HCT116 (cell line): ENCODE data around the gene FAM193A. TPM values are rescaled to one million over a fixed set of nuclear protein-coding genes. Genes with fewer than 3 reads are reported as not detected.

ENCODE experiments used
- ATAC-seq: fragments of 200-7000 bp; cut with Tn5 transposase; 2 replicates; pipeline ENCODE4 v1.9.1; 2020; ENCODE audit warnings: mild to moderate bottlenecking, moderate library complexity
- BruUV-seq: library from RNA; stranded (reverse); fragments of 400-500 nt; replicated peaks from 2 replicates; lab custom pipeline; 2021; lab: Mats Ljungman, UMichigan
- CTCF ChIA-PET: fragments of 300-600 bp; sonication (Branson Sonifier 250); formaldehyde crosslinking; loops from one replicate; lab custom pipeline; 2021; ENCODE audit warnings: antibody characterized with exemption; lab: Charles Lee
- POLR2A ChIA-PET: fragments of 300-600, 350-600 bp; sonication (Branson Sonifier 250); formaldehyde crosslinking; loops from one replicate; lab custom pipeline; 2021; ENCODE audit warnings: antibody characterized with exemption; lab: Charles Lee
- RAD21 ChIA-PET, 2 experiments: fragments of 300-600 bp; sonication (Branson Sonifier 250); formaldehyde crosslinking; loops; one replicate each; lab custom pipeline; 2023; ENCODE audit warnings: low total read pairs in 2 of 2; ENCODE audit not compliant: uncharacterized antibody in 2 of 2, unreplicated experiment in 2 of 2, low non-redundant PET in 1 of 2; lab: Charles Lee
- DNase-seq: peaks from one replicate; pipeline ENCODE4 v3.0.0-alpha.2; 2010; ENCODE audit warnings: low read depth, low spot score
- H2AFZ ChIP-seq: fragments of 200-600 bp; shearing (Covaris generic), sonication (generic); 2 replicates; pipeline ENCODE4 v1.6.1; 2017; ENCODE audit warnings: low read depth, mixed run types, mixed read lengths, antibody characterized with exemption, low read length; ENCODE audit not compliant: poor library complexity, severe bottlenecking
- H3K27ac ChIP-seq: 2 replicates; pipeline ENCODE4 v1.5.1; 2012; ENCODE audit warnings: low read depth, low read length
- H3K27me3 ChIP-seq: fragments of 200-600 bp; sonication (generic); 2 replicates; pipeline ENCODE4 v1.6.1; 2016; ENCODE audit warnings: mixed run types, low read length, mixed read lengths; ENCODE audit not compliant: insufficient read depth
- H3K36me3 ChIP-seq, 2 experiments: fragments of 200-500 bp in 1 of 2; fragments of 200-600 bp in 1 of 2; sonication (Bioruptor generic) in 1 of 2; sonication (generic) in 1 of 2; 2 replicates each; pipeline versions ENCODE4 v1.5.1 to v1.6.1; 2014 to 2016; ENCODE audit warnings: low read length in 2 of 2, inconsistent platforms in 1 of 2, mixed read lengths in 1 of 2, mixed run types in 1 of 2; ENCODE audit not compliant: insufficient read depth in 2 of 2, control insufficient read depth in 1 of 2
- H3K4me1 ChIP-seq, 2 experiments: fragments of 200-600 bp in 1 of 2; sonication (generic) in 1 of 2; 2 replicates each; pipeline versions ENCODE4 v1.5.1 to v1.6.1; 2012 to 2017; ENCODE audit warnings: low read length in 2 of 2, inconsistent platforms in 1 of 2, mild to moderate bottlenecking in 1 of 2, mixed read lengths in 1 of 2, mixed run types in 1 of 2, moderate library complexity in 1 of 2; ENCODE audit not compliant: insufficient read depth in 2 of 2, control insufficient read depth in 1 of 2
- H3K4me2 ChIP-seq: fragments of 200-600 bp; sonication (generic); 2 replicates; pipeline ENCODE4 v1.6.1; 2017; ENCODE audit warnings: mixed run types, low read length, mixed read lengths
- H3K4me3 ChIP-seq, 2 experiments: fragments of 200-600 bp in 1 of 2; sonication (generic) in 1 of 2; replicated peaks in 1 of 2; 2 replicates each; pipeline ENCODE4 v1.5.1; 2011 to 2016; ENCODE audit warnings: low read length in 2 of 2, control low read depth in 1 of 2, low read depth in 1 of 2, mild to moderate bottlenecking in 1 of 2, mixed read lengths in 1 of 2, mixed run types in 1 of 2
- H3K79me2 ChIP-seq: fragments of 200-600 bp; sonication (generic); 2 replicates; pipeline ENCODE4 v1.6.1; 2017; ENCODE audit warnings: mild to moderate bottlenecking, mixed run types, low read length, moderate library complexity, mixed read lengths; ENCODE audit not compliant: insufficient read depth
- H3K9ac ChIP-seq: fragments of 200-600 bp; sonication (generic); 2 replicates; pipeline ENCODE4 v1.6.1; 2016; ENCODE audit warnings: low read length, mixed read lengths
- H3K9me2 ChIP-seq: fragments of 200-600 bp; sonication (generic), shearing (Covaris generic); 2 replicates; pipeline ENCODE4 v1.6.1; 2017; ENCODE audit warnings: mixed run types, mild to moderate bottlenecking, moderate library complexity; ENCODE audit not compliant: insufficient read depth
- H3K9me3 ChIP-seq, 2 experiments: fragments of 200-500 bp in 1 of 2; fragments of 200-600 bp in 1 of 2; sonication (Bioruptor generic) in 1 of 2; sonication (generic) in 1 of 2; 2 replicates each; pipeline ENCODE4 v1.6.1; 2014 to 2017; ENCODE audit warnings: low read length in 2 of 2, mixed read lengths in 2 of 2, inconsistent platforms in 1 of 2, low read depth in 1 of 2, mild to moderate bottlenecking in 1 of 2, mixed run types in 1 of 2, moderate library complexity in 1 of 2; ENCODE audit not compliant: control insufficient read depth in 1 of 2, insufficient read depth in 1 of 2
- H4K20me1 ChIP-seq: fragments of 200-600 bp; sonication (generic), shearing (Covaris generic); 2 replicates; pipeline ENCODE4 v1.6.1; 2017; ENCODE audit warnings: mixed run types, mild to moderate bottlenecking, moderate library complexity; ENCODE audit not compliant: insufficient read depth
- ATF3 ChIP-seq: IDR thresholded peaks from 2 replicates; pipeline ENCODE4 v1.6.1; 2012
- CBX3 ChIP-seq: IDR thresholded peaks from 2 replicates; pipeline ENCODE4 v1.6.1; 2012; ENCODE audit warnings: low read depth
- CTCF ChIP-seq, 3 experiments: fragments of 200-600 bp in 1 of 3; sonication (generic) in 1 of 3; IDR thresholded peaks in 2 of 3; conservative IDR thresholded peaks in 1 of 3; 2 replicates each; pipeline ENCODE4 v1.5.1; 2012 to 2017; ENCODE audit warnings: low read depth in 2 of 3, low read length in 2 of 3, antibody characterized with exemption in 1 of 3, borderline replicate concordance in 1 of 3, control low read depth in 1 of 3, mild to moderate bottlenecking in 1 of 3, mixed read lengths in 1 of 3, mixed run types in 1 of 3, moderate library complexity in 1 of 3; ENCODE audit not compliant: insufficient read depth in 1 of 3
- EGR1 ChIP-seq: IDR thresholded peaks from 2 replicates; pipeline ENCODE4 v1.6.1; 2012; ENCODE audit warnings: low read depth
- ELF1 ChIP-seq: IDR thresholded peaks from 2 replicates; pipeline ENCODE4 v1.6.1; 2012; ENCODE audit warnings: low read depth, borderline replicate concordance
- EZH2 ChIP-seq: fragments of 200-600 bp; sonication (generic); IDR thresholded peaks from 2 replicates; pipeline ENCODE4 v1.6.1; 2017; ENCODE audit warnings: antibody characterized with exemption, mixed run types
- EZH2phosphoT487 ChIP-seq: fragments of 200-600 bp; IDR thresholded peaks from 2 replicates; pipeline ENCODE4 v1.6.1; 2018; ENCODE audit warnings: antibody characterized with exemption, borderline replicate concordance
- MAX ChIP-seq: IDR thresholded peaks from 2 replicates; pipeline ENCODE4 v1.6.1; 2012
- POLR2A ChIP-seq: IDR thresholded peaks from 2 replicates; pipeline ENCODE4 v1.7.0; 2011; ENCODE audit warnings: borderline replicate concordance; ENCODE audit not compliant: insufficient read depth, insufficient read length; ENCODE audit errors: extremely low read depth
- POLR2AphosphoS5 ChIP-seq: IDR thresholded peaks from 2 replicates; pipeline ENCODE4 v1.6.1; 2011; ENCODE audit warnings: mild to moderate bottlenecking, low read depth, low read length, moderate library complexity
- REST ChIP-seq: IDR thresholded peaks from 2 replicates; pipeline ENCODE4 v1.6.1; 2012; ENCODE audit warnings: low read depth
- SIN3A ChIP-seq: IDR thresholded peaks from 2 replicates; pipeline ENCODE4 v1.6.1; 2012; ENCODE audit warnings: low read depth
- SP1 ChIP-seq: IDR thresholded peaks from 2 replicates; pipeline ENCODE4 v1.6.1; 2012; ENCODE audit warnings: low read depth
- SRF ChIP-seq: IDR thresholded peaks from 2 replicates; pipeline ENCODE4 v1.6.1; 2012; ENCODE audit warnings: low read depth
- TCF7L2 ChIP-seq: IDR thresholded peaks from 2 replicates; pipeline ENCODE4 v1.7.0; 2011; ENCODE audit warnings: borderline replicate concordance, inconsistent platforms; ENCODE audit not compliant: insufficient read depth, insufficient read length; ENCODE audit errors: extremely low read depth
- YY1 ChIP-seq: IDR thresholded peaks from 2 replicates; pipeline ENCODE4 v1.6.1; 2011; ENCODE audit warnings: low read length, low read depth, moderate library complexity, mild to moderate bottlenecking; ENCODE audit not compliant: insufficient replicate concordance; ENCODE audit errors: extremely low read depth
- ZBTB33 ChIP-seq: IDR thresholded peaks from 2 replicates; pipeline ENCODE4 v1.6.1; 2011; ENCODE audit warnings: mild to moderate bottlenecking, low read length, moderate library complexity; ENCODE audit not compliant: insufficient replicate concordance; ENCODE audit errors: extremely low read depth
- ZFX ChIP-seq: fragments of 450-650 bp; IDR thresholded peaks from 2 replicates; pipeline ENCODE4 v1.6.1; 2017
- ZNF274 ChIP-seq: fragments of 200-500 bp; sonication (Bioruptor generic); IDR thresholded peaks from 2 replicates; pipeline ENCODE4 v1.6.1; 2014; ENCODE audit warnings: mild to moderate bottlenecking, low read depth, low read length, inconsistent platforms
- intact Hi-C: fragments of 100-400 bp; cut with micrococcal nuclease; formaldehyde crosslinking; loops from 2 replicates; pipeline ENCODE4 v1.10.0; 2022
- total RNA-seq: library from RNA; stranded (reverse); gene quantifications from one replicate; pipeline ENCODE4 v1.2.1, GENCODE V29; 2021; ENCODE audit not compliant: unreplicated experiment

FAM193A gene
- total RNA-seq, 1 experiment from 2014 or later, result 15.7 TPM

- no TSS peak for BruUV-seq
- no peak for ATAC-seq
- no peaks in the 10 kb centered on the region for H3K9me2 ChIP-seq
- H3K79me2 ChIP-seq, result peaks cover 92% of the 10 kb centered on the region
- DNase-seq, result no peak
- no peak for TF ChIP-seq EZH2phosphoT487
- no peak for TF ChIP-seq EZH2
- TF ChIP-seq YY1, result no peak
- no peak for TF ChIP-seq CTCF (IDR thresholded peaks at IDR 0.05 in 2 of 3, conservative IDR thresholded peaks at IDR 0.05 in 1 of 3; ENCODE audit: borderline replicate concordance in 1 of 3, insufficient read depth in 1 of 3, low read depth in 2 of 3, low read length in 2 of 3)
- no peak for TF ChIP-seq SRF
- no peak for TF ChIP-seq MAX
- no peak for TF ChIP-seq ZNF274
- no peak for TF ChIP-seq POLR2AphosphoS5
- no peak for TF ChIP-seq ZBTB33
- TF ChIP-seq ELF1, result no peak
- no peak for TF ChIP-seq ATF3
- TF ChIP-seq TCF7L2, result no peak
- TF ChIP-seq CBX3, result no peak
- TF ChIP-seq EGR1, result no peak
- TF ChIP-seq REST, result no peak
- TF ChIP-seq SP1, result no peak
- TF ChIP-seq ZFX, result no peak
- no peak for TF ChIP-seq POLR2A
- no peak for TF ChIP-seq SIN3A
- TF ChIP-seq, all 23 proteins: peak for 0
- Histone ChIP-seq H3K36me3 (no peaks in the 10 kb centered on the region), H2AFZ (no peak overlapping the region), H3K27me3 (no peaks in the 10 kb centered on the region), H3K9ac (no peak overlapping the region), H3K27ac (no peak overlapping the region), H4K20me1 (0 out of 2 replicates have a peak, but pooled peaks cover 16% of the 10 kb centered on the region), H3K4me1 (no peaks in the 10 kb centered on the region; a peak in 1 of 4 replicates), H3K4me3 (no peak overlapping the region), H3K4me2 (no peak overlapping the region), H3K9me3 (no peaks in the 10 kb centered on the region)
- ChIA-PET CTCF (no interaction called here), RAD21 (no interaction called here), POLR2A (no interaction called here)
- intact Hi-C loops, result no loop called here
Observed at GRCh38 chr4:2583092-2583491, 46.6 kb downstream of the FAM193A start.
